Measurements from ENCODE around the gene ACP3. TPM values are rescaled to one million over a fixed set of nuclear protein-coding genes. Genes with fewer than 3 reads are reported as not detected.

Gene ACP3
- total RNA-seq, 1 experiment from 2014 or later: 0.82 TPM

DNA sequence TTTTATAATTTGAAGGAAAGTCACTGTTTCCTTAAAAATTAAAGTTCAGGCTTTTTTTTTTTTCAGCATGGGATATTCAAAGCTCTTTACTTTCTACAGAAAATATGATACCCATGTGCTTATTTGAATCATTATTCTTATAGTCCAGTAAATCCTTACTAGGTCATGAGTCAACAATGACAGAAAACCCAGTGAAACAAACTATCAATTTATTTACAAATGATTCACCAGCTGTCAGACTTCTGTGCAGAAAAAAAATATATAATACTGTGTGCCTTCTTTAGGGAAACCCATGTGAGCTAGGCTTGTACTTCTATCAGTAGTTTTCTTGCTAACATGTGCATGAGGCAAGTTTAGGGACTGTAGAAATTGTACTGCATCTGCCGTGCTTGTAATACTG lies 1.2 kb downstream of the ACP3 start:
- H3K27ac Mint-ChIP-seq (ENCODE audit: unreplicated experiment): no peak overlapping the region
- intact Hi-C loops (cut with micrococcal nuclease; ENCODE audit: unreplicated experiment): no loop called here
- no TSS peak for BruUV-seq (replicated peaks)
- Histone ChIP-seq H3K9me3 (0 out of 2 replicates have a peak, but pooled peaks cover 7% of the 10 kb centered on the region), H3K4me3 (ENCODE audit: low read depth, low read length) (no peak overlapping the region), H3K27me3 (replicated peaks; ENCODE audit: control insufficient read depth, insufficient read depth, low read length) (no peaks in the 10 kb centered on the region), H3K4me1 (peaks cover 17% of the 10 kb centered on the region), H3K36me3 (ENCODE audit: control insufficient read depth, insufficient read depth, low read length) (no peaks in the 10 kb centered on the region)
- H3K9me3 Mint-ChIP-seq (ENCODE audit: unreplicated experiment): no peaks in the 10 kb centered on the region
- H3K27me3 Mint-ChIP-seq (ENCODE audit: insufficient read depth, unreplicated experiment): no peaks in the 10 kb centered on the region
- no peaks in the 10 kb centered on the region for H3K36me3 Mint-ChIP-seq (ENCODE audit: insufficient read depth, unreplicated experiment)
- no peak for DNase-seq
- ChIA-PET POLR2A (no interaction called here), CTCF (no interaction called here)
- H3K4me3 Mint-ChIP-seq (ENCODE audit: unreplicated experiment): no peak overlapping the region
- TF ChIP-seq, protein P1, sequence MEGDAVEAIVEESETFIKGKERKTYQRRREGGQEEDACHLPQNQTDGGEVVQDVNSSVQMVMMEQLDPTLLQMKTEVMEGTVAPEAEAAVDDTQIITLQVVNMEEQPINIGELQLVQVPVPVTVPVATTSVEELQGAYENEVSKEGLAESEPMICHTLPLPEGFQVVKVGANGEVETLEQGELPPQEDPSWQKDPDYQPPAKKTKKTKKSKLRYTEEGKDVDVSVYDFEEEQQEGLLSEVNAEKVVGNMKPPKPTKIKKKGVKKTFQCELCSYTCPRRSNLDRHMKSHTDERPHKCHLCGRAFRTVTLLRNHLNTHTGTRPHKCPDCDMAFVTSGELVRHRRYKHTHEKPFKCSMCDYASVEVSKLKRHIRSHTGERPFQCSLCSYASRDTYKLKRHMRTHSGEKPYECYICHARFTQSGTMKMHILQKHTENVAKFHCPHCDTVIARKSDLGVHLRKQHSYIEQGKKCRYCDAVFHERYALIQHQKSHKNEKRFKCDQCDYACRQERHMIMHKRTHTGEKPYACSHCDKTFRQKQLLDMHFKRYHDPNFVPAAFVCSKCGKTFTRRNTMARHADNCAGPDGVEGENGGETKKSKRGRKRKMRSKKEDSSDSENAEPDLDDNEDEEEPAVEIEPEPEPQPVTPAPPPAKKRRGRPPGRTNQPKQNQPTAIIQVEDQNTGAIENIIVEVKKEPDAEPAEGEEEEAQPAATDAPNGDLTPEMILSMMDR (IDR thresholded peaks at IDR 0.05; ENCODE audit: insufficient read depth in 1 of 2, low read depth in 1 of 2, low read length in 1 of 2, severe bottlenecking in 1 of 2, unreplicated experiment in 1 of 2): no peak
- H3K4me1 Mint-ChIP-seq (ENCODE audit: low read depth, unreplicated experiment): peaks cover 7% of the 10 kb centered on the region

DNA sequence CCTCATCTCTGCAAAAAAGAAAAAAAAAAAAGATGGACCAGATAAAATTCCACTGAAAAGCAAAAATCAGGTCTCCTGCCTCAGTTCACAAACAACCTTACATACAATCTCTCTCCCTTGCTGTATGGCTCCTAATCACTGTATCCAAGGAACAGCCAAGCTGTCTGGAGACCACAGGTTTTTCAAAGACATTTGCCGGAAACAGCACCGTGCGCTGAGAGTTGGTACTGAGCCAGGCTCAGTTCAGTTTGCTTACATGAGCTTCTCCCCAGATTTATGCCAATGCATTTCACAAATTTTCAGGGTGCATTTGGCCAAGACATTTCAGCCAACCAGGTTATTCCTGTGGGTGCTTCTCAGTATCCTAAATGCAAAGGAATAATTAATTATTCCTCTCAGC lies 4.1 kb downstream of the ACP3 start:
- Mint-ChIP-seq H3K36me3 (ENCODE audit: insufficient read depth, unreplicated experiment) (no peaks in the 10 kb centered on the region), H3K27me3 (ENCODE audit: insufficient read depth, unreplicated experiment) (no peaks in the 10 kb centered on the region), H3K9me3 (ENCODE audit: unreplicated experiment) (no peaks in the 10 kb centered on the region), H3K27ac (ENCODE audit: unreplicated experiment) (no peak overlapping the region), H3K4me1 (ENCODE audit: low read depth, unreplicated experiment) (peaks cover 7% of the 10 kb centered on the region), H3K4me3 (ENCODE audit: unreplicated experiment) (no peak overlapping the region)
- Histone ChIP-seq H3K4me3 (ENCODE audit: low read depth, low read length) (no peak overlapping the region), H3K36me3 (ENCODE audit: control insufficient read depth, insufficient read depth, low read length) (no peaks in the 10 kb centered on the region), H3K4me1 (peaks cover 17% of the 10 kb centered on the region), H3K9me3 (no peaks in the 10 kb centered on the region), H3K27me3 (replicated peaks; ENCODE audit: control insufficient read depth, insufficient read depth, low read length) (no peaks in the 10 kb centered on the region)
- DNase-seq: no peak
- CTCF ChIA-PET: no interaction called here
- POLR2A ChIA-PET: no interaction called here
- no TSS peak for BruUV-seq (replicated peaks)
- TF ChIP-seq, protein P1 (IDR thresholded peaks at IDR 0.05; ENCODE audit: insufficient read depth in 1 of 2, low read depth in 1 of 2, low read length in 1 of 2, severe bottlenecking in 1 of 2, unreplicated experiment in 1 of 2): no peak
- intact Hi-C loops (cut with micrococcal nuclease; ENCODE audit: unreplicated experiment): no loop called here

DNA sequence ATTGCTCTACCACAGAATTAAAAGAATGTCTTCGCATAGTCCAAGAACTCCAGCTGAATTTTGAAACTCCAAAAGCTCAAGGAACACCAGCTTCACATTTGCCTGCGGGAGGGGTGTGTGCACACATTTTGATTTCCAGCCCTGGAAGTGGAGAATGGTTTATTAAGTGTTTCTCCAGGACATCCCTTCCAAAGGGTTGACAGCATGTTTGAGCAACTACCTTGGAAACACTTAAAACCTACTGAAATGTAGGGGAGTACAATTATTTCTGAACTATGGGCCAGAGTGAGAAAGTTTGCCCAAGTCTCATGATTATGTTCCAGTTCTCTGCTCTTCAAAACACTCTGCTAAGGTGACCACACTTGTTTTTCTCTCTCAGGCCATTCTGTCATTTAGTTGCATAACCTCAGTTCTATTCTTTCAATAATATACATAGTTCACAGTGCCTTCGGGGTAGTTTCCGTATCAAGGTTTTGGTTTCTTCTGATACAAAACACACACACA lies 7.9 kb downstream of the ACP3 start:
- POLR2A ChIA-PET: no interaction called here
- no peak overlapping the region for H3K27ac Mint-ChIP-seq (ENCODE audit: unreplicated experiment)
- Histone ChIP-seq H3K4me3 (ENCODE audit: low read depth, low read length) (no peak overlapping the region), H3K4me1 (no peaks in the 10 kb centered on the region), H3K9me3 (no peaks in the 10 kb centered on the region), H3K36me3 (ENCODE audit: control insufficient read depth, insufficient read depth, low read length) (no peaks in the 10 kb centered on the region), H3K27me3 (replicated peaks; ENCODE audit: control insufficient read depth, insufficient read depth, low read length) (no peaks in the 10 kb centered on the region)
- DNase-seq: no peak
- CTCF ChIA-PET: no interaction called here
- intact Hi-C loops (cut with micrococcal nuclease; ENCODE audit: unreplicated experiment): no loop called here
- TF ChIP-seq, protein P1 (IDR thresholded peaks at IDR 0.05; ENCODE audit: insufficient read depth in 1 of 2, low read depth in 1 of 2, low read length in 1 of 2, severe bottlenecking in 1 of 2, unreplicated experiment in 1 of 2): no peak
- H3K9me3 Mint-ChIP-seq (ENCODE audit: unreplicated experiment): no peaks in the 10 kb centered on the region
- H3K36me3 Mint-ChIP-seq (ENCODE audit: insufficient read depth, unreplicated experiment): no peaks in the 10 kb centered on the region
- H3K4me3 Mint-ChIP-seq (ENCODE audit: unreplicated experiment): no peak overlapping the region
- H3K4me1 Mint-ChIP-seq (ENCODE audit: low read depth, unreplicated experiment): no peaks in the 10 kb centered on the region
- BruUV-seq (replicated peaks): no TSS peak
- H3K27me3 Mint-ChIP-seq (ENCODE audit: insufficient read depth, unreplicated experiment): no peaks in the 10 kb centered on the region
